ENCODE measurements around the gene CPSF2. TPM values are rescaled to one million over a fixed set of nuclear protein-coding genes. Genes with fewer than 3 reads are reported as not detected.
"Not testable (repeated sequence)": the region's sequence is repeated elsewhere in the genome, so short reads cannot be mapped to it uniquely, and the experiment has no call there.

CPSF2 gene
- total RNA-seq, 1 donor from 2014 or later, result 53.1 TPM

DNA sequence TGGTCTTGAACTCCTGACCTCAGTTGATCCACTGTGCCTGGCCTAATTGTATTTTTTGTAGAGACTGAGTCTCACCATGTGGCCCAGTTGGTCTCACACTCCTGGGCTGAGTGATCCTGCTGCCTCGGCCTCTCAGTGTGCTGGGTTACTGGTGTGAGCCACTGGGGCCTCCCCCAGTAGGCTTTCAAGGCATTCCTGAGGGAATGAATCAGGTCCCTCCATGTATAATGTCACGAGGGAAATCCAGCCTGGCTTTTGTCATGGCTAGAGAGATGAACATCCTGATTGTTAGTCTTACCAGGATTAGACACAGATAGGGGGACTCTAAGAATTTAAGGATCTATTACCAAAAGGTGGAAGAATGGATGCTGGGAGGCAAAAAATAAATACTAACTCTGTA is 51.9 kb downstream of the CPSF2 start:
- no peak overlapping the region for H3K4me3 Mint-ChIP-seq (ENCODE audit: unreplicated experiment)
- no peaks in the 10 kb centered on the region for H3K27me3 Mint-ChIP-seq (ENCODE audit: unreplicated experiment)
- H3K9me3 Mint-ChIP-seq (ENCODE audit: unreplicated experiment), result no peaks in the 10 kb centered on the region
- no peak for DNase-seq
- no peaks in the 10 kb centered on the region for H3K36me3 Mint-ChIP-seq (ENCODE audit: unreplicated experiment)
- H3K27ac Mint-ChIP-seq (ENCODE audit: unreplicated experiment), result no peak overlapping the region
- no peaks in the 10 kb centered on the region for H3K4me1 Mint-ChIP-seq (ENCODE audit: low read depth, unreplicated experiment)
- TF ChIP-seq, protein P1, sequence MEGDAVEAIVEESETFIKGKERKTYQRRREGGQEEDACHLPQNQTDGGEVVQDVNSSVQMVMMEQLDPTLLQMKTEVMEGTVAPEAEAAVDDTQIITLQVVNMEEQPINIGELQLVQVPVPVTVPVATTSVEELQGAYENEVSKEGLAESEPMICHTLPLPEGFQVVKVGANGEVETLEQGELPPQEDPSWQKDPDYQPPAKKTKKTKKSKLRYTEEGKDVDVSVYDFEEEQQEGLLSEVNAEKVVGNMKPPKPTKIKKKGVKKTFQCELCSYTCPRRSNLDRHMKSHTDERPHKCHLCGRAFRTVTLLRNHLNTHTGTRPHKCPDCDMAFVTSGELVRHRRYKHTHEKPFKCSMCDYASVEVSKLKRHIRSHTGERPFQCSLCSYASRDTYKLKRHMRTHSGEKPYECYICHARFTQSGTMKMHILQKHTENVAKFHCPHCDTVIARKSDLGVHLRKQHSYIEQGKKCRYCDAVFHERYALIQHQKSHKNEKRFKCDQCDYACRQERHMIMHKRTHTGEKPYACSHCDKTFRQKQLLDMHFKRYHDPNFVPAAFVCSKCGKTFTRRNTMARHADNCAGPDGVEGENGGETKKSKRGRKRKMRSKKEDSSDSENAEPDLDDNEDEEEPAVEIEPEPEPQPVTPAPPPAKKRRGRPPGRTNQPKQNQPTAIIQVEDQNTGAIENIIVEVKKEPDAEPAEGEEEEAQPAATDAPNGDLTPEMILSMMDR (IDR thresholded peaks at IDR 0.05; ENCODE audit: partially characterized antibody, unreplicated experiment), result no peak

DNA sequence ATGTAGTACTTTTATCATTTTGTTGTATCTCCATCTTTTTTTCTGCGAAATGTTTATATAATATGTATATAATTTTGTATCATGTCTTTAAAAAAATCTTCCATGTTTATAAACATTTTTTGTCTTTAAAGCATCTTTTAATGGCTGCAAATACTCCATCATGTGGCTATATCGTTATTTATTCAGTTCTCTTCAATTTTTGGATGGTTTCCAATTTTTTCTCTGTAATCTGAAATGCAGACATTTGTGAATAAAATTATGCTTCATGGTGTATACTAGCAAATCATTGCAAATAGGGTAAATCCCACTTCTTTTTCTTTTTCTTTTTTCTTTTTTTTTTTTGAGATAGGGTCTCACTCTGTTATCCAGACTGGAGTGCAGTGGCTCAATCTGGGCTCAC is 54.0 kb downstream of the CPSF2 start:
- Mint-ChIP-seq H3K27ac (ENCODE audit: unreplicated experiment) (no peak overlapping the region), H3K4me3 (ENCODE audit: unreplicated experiment) (no peak overlapping the region)

GRCh38 chr14:92176476-92176875 is 54.7 kb downstream of the CPSF2 start:
- Mint-ChIP-seq H3K4me1 (ENCODE audit: low read depth, unreplicated experiment) (no peaks in the 10 kb centered on the region), H3K27me3 (ENCODE audit: unreplicated experiment) (peaks cover 3% of the 10 kb centered on the region), H3K9me3 (ENCODE audit: unreplicated experiment) (no peaks in the 10 kb centered on the region), H3K4me3 (ENCODE audit: unreplicated experiment) (no peak overlapping the region), H3K27ac (ENCODE audit: unreplicated experiment) (no peak overlapping the region), H3K36me3 (ENCODE audit: unreplicated experiment) (no peaks in the 10 kb centered on the region)
- no peak for DNase-seq
- TF ChIP-seq, protein P1 (IDR thresholded peaks at IDR 0.05; ENCODE audit: partially characterized antibody, unreplicated experiment), result no peak

More for the DNA sequence above, 54.0 kb downstream of the CPSF2 start:
- H3K36me3 Mint-ChIP-seq (ENCODE audit: unreplicated experiment), result no peaks in the 10 kb centered on the region
- H3K27me3 Mint-ChIP-seq (ENCODE audit: unreplicated experiment), result peaks cover 3% of the 10 kb centered on the region
- no peaks in the 10 kb centered on the region for H3K9me3 Mint-ChIP-seq (ENCODE audit: unreplicated experiment)
- no peak for DNase-seq
- TF ChIP-seq, protein P1 (IDR thresholded peaks at IDR 0.05; ENCODE audit: partially characterized antibody, unreplicated experiment), result no peak
- no peaks in the 10 kb centered on the region for H3K4me1 Mint-ChIP-seq (ENCODE audit: low read depth, unreplicated experiment)

GRCh38 chr14:92179178-92179577 is 57.4 kb downstream of the CPSF2 start:
- not testable (repeated sequence) for H3K27ac Mint-ChIP-seq (ENCODE audit: unreplicated experiment); DNase-seq; H3K4me1 Mint-ChIP-seq (ENCODE audit: low read depth, unreplicated experiment); H3K4me3 Mint-ChIP-seq (ENCODE audit: unreplicated experiment); H3K9me3 Mint-ChIP-seq (ENCODE audit: unreplicated experiment); H3K36me3 Mint-ChIP-seq (ENCODE audit: unreplicated experiment); H3K27me3 Mint-ChIP-seq (ENCODE audit: unreplicated experiment)

- Mint-ChIP-seq H3K4me1 (ENCODE audit: low read depth, unreplicated experiment) (no peaks in the 10 kb centered on the region), H3K27me3 (ENCODE audit: unreplicated experiment) (peaks cover 2% of the 10 kb centered on the region), H3K4me3 (ENCODE audit: unreplicated experiment) (no peak overlapping the region), H3K9me3 (ENCODE audit: unreplicated experiment) (peaks cover 10% of the 10 kb centered on the region), H3K36me3 (ENCODE audit: unreplicated experiment) (peaks cover 7% of the 10 kb centered on the region), H3K27ac (ENCODE audit: unreplicated experiment) (peak overlapping the region; percentile 2)
- TF ChIP-seq, protein P1 (IDR thresholded peaks at IDR 0.05; ENCODE audit: partially characterized antibody, unreplicated experiment), result no peak
- DNase-seq, result no peak
Observed at GRCh38 chr14:92185559-92185958, 63.8 kb downstream of the CPSF2 start.

- H3K27ac Mint-ChIP-seq (ENCODE audit: unreplicated experiment); H3K36me3 Mint-ChIP-seq (ENCODE audit: unreplicated experiment); H3K9me3 Mint-ChIP-seq (ENCODE audit: unreplicated experiment); DNase-seq; H3K27me3 Mint-ChIP-seq (ENCODE audit: unreplicated experiment); H3K4me3 Mint-ChIP-seq (ENCODE audit: unreplicated experiment); H3K4me1 Mint-ChIP-seq (ENCODE audit: low read depth, unreplicated experiment): not testable (repeated sequence)
Observed at GRCh38 chr14:92187616-92188015, 65.8 kb downstream of the CPSF2 start.
